Psoas muscle (tissue), 8 donors: ENCODE measurements around the gene ST8SIA3. TPM values are rescaled to one million over a fixed set of nuclear protein-coding genes. Genes with fewer than 3 reads are reported as not detected.

Experiments
- ATAC-seq, 4 donors: fragments of 200-7000 bp; cut with Tn5 transposase; one replicate each; pipeline ENCODE4 v1.9.1; 2020; ENCODE audit warnings: moderate library complexity in 3 of 4, mild to moderate bottlenecking in 2 of 4
- DNase-seq, 2 donors: peaks; one replicate each; pipeline ENCODE4 v3.0.0-alpha.2; 2020
- H3K27ac ChIP-seq: fragments of 200-600 bp; one replicate; pipeline ENCODE4 v1.8.0; 2022
- H3K27me3 ChIP-seq, 3 donors: fragments of 200-600 bp in 1 of 3; one replicate each; pipeline versions ENCODE4 v1.6.1 to v1.8.0; 2013 to 2022; ENCODE audit warnings: low read length in 2 of 3, mild to moderate bottlenecking in 2 of 3, moderate library complexity in 1 of 3; ENCODE audit not compliant: insufficient read depth in 3 of 3
- H3K36me3 ChIP-seq, 2 donors: fragments of 200-600 bp in 1 of 2; one replicate each; pipeline versions ENCODE4 v1.6.1 to v1.8.0; 2013 to 2022; ENCODE audit warnings: low read depth in 1 of 2, mild to moderate bottlenecking in 1 of 2, moderate library complexity in 1 of 2; ENCODE audit not compliant: insufficient read depth in 1 of 2
- H3K4me1 ChIP-seq: fragments of 200-600 bp; one replicate; pipeline ENCODE4 v1.8.0; 2022
- H3K4me3 ChIP-seq: fragments of 200-600 bp; one replicate; pipeline ENCODE4 v1.8.0; 2022; ENCODE audit warnings: mild to moderate bottlenecking
- H3K9me3 ChIP-seq: fragments of 200-600 bp; one replicate; pipeline ENCODE4 v1.8.0; 2022
- CTCF ChIP-seq: fragments of 200-600 bp; IDR thresholded peaks from one replicate; pipeline ENCODE4 v1.8.0; 2022; ENCODE audit warnings: antibody characterized with exemption
- WGBS, 3 donors: extraction: QIAGEN DNeasy Blood & Tissue Kit; methylation state at CpG; one replicate each; pipeline versions ENCODE4 v1.1.6 to v1.1.7; 2013; 5-methylcytosine and 5-hydroxymethylcytosine counted together
- intact Hi-C, 2 donors: fragments of 100-400 bp; cut with DNase I; formaldehyde crosslinking; loops; one replicate each; pipeline versions ENCODE4 v1.11.0 to v1.14.2; 2022
- polyA plus RNA-seq, 3 donors: library from polyadenylated mRNA; stranded (reverse); fragments of 200-250 nt; gene quantifications; one replicate each; pipeline ENCODE4 v1.2.3, GENCODE V29; 2013
- total RNA-seq, 4 donors: library from RNA; stranded (reverse); fragmentation: NEBNext Ultra II Directional in 2 of 4; extraction: Animal tissue kit (Norgen Biotek cat#: 25700) in 2 of 4; gene quantifications; one replicate each; pipeline versions ENCODE4 v1.2.1 to v1.2.4, GENCODE V29; 2021 to 2023
- donor health status: healthy with polysubstance abuse.
- donor health status: DM: no; HTN: no; CAD: no; lungs with moderate emphysema.
- donor health status: Bipolar disorder and iron deficiency.
- donor health status: healthy.
- donor health status: DM: yes; HTN: yes; CAD: no.
- donor health status: DM: no; HTN: no; CAD: no.
- donor health status: DM: no; HTN: no; CAD: no.
- donor health status: DM: yes; HTN: yes; CAD: no.

ST8SIA3 gene
- total and polyA plus RNA-seq, 7 donors = 0.02 to 0.09 TPM; not detected in 5

- Histone ChIP-seq H3K9me3 (no peaks in the 10 kb centered on the region), H3K27ac (no peak overlapping the region), H3K27me3 (peaks cover 0 to 4% (median 0%) of the 10 kb centered on the region in 3 donors), H3K4me1 (no peaks in the 10 kb centered on the region), H3K36me3 (no peaks in the 10 kb centered on the region), H3K4me3 (no peak overlapping the region)
- no peak for DNase-seq
- TF ChIP-seq CTCF = no peak
- ATAC-seq = no peak
- WGBS, 3 donors = 27 to 54% (median 30%) methylated on average over 1 of the region's 1 CpG
- intact Hi-C loops = no loop called here
These were observed 26.7 kb upstream of the ST8SIA3 start for GRCh38 chr18:57325491-57326166.

- Histone ChIP-seq H3K4me3 (no peak overlapping the region), H3K4me1 (no peaks in the 10 kb centered on the region), H3K27me3 (peaks cover 0 to 4% (median 0%) of the 10 kb centered on the region in 3 donors), H3K36me3 (no peaks in the 10 kb centered on the region), H3K9me3 (no peaks in the 10 kb centered on the region), H3K27ac (no peak overlapping the region)
- WGBS, 3 donors = 52 to 64% (median 53%) methylated on average over 8 of the region's 8 CpGs
- ATAC-seq = no peak
- DNase-seq = no peak
- intact Hi-C loops = no loop called here
- TF ChIP-seq CTCF = no peak
These were observed 25.5 kb upstream of the ST8SIA3 start for GRCh38 chr18:57326718-57327323.

- intact Hi-C loops = no loop called here
- no peak for TF ChIP-seq CTCF
- Histone ChIP-seq H3K36me3 (no peaks in the 10 kb centered on the region), H3K4me3 (no peak overlapping the region), H3K27ac (no peak overlapping the region), H3K4me1 (no peaks in the 10 kb centered on the region), H3K9me3 (no peaks in the 10 kb centered on the region), H3K27me3 (peaks cover 0 to 4% (median 0%) of the 10 kb centered on the region in 3 donors)
- ATAC-seq (no peak), DNase-seq (no peak)
- WGBS, 3 donors = 75 to 77% (median 77%) methylated on average over 3 of the region's 3 CpGs
These were observed 23.7 kb upstream of the ST8SIA3 start for GRCh38 chr18:57328665-57329064.

- H3K27me3 ChIP-seq = peaks cover 0 to 4% (median 0%) of the 10 kb centered on the region in 3 donors
- intact Hi-C loops = no loop called here
- H3K36me3 ChIP-seq = no peaks in the 10 kb centered on the region
- no peak overlapping the region for H3K27ac ChIP-seq
- no peak for ATAC-seq
- no peak overlapping the region for H3K4me3 ChIP-seq
- WGBS, 3 donors = 65 to 71% (median 68%) methylated on average over 5 of the region's 5 CpGs
- peaks cover 2% of the 10 kb centered on the region for H3K4me1 ChIP-seq
- TF ChIP-seq CTCF = no peak
- no peaks in the 10 kb centered on the region for H3K9me3 ChIP-seq
- DNase-seq = no peak
These were observed 22.5 kb upstream of the ST8SIA3 start for GRCh38 chr18:57329856-57330255.
